Heart right ventricle (tissue), 16 donors: ENCODE data around the gene DCTD. TPM values are rescaled to one million over a fixed set of nuclear protein-coding genes. Genes with fewer than 3 reads are reported as not detected.

Source experiments
- ATAC-seq, 8 donors: fragments of 200-7000 bp; cut with Tn5 transposase; one replicate each; pipeline ENCODE4 v1.9.1; 2020; ENCODE audit warnings: mild to moderate bottlenecking in 8 of 8, moderate library complexity in 8 of 8, moderate number of reproducible peaks in 1 of 8
- DNase-seq, 2 donors: peaks; one replicate each; pipeline ENCODE4 v3.0.0-alpha.2; 2020
- H3K27ac ChIP-seq, 10 donors: fragments of 200-600 bp; sonication (generic) in 2 of 10; one replicate each; pipeline versions ENCODE4 v1.5.0 to v1.8.0; 2020 to 2022; ENCODE audit warnings: mild to moderate bottlenecking in 3 of 10
- H3K27me3 ChIP-seq, 7 donors: fragments of 200-600 bp; one replicate each; pipeline ENCODE4 v1.8.0; 2021 to 2022; ENCODE audit warnings: mild to moderate bottlenecking in 2 of 7
- H3K36me3 ChIP-seq, 9 donors: fragments of 200-600 bp; sonication (generic) in 1 of 9; one replicate each; pipeline versions ENCODE4 v1.5.0 to v1.8.0; 2020 to 2022; ENCODE audit warnings: mild to moderate bottlenecking in 2 of 9
- H3K4me1 ChIP-seq, 9 donors: fragments of 200-600 bp; sonication (generic) in 1 of 9; one replicate each; pipeline versions ENCODE4 v1.5.0 to v1.8.0; 2020 to 2022; ENCODE audit warnings: mild to moderate bottlenecking in 4 of 9
- H3K4me3 ChIP-seq, 10 donors: fragments of 200-600 bp; sonication (generic) in 2 of 10; one replicate each; pipeline versions ENCODE4 v1.5.0 to v1.8.0; 2020 to 2022; ENCODE audit warnings: mild to moderate bottlenecking in 7 of 10, moderate library complexity in 2 of 10
- H3K9me3 ChIP-seq, 11 donors: fragments of 200-600 bp in 10 of 11; sonication (generic) in 2 of 11; one replicate each; pipeline versions ENCODE4 v1.5.0 to v1.8.0; 2013 to 2022; ENCODE audit warnings: mild to moderate bottlenecking in 2 of 11, control low read depth in 1 of 11, moderate library complexity in 1 of 11
- CTCF ChIP-seq, 9 donors: fragments of 200-600 bp; sonication (generic) in 2 of 9; IDR thresholded peaks; one replicate each; pipeline versions ENCODE4 v1.5.0 to v1.8.0; 2021 to 2022; ENCODE audit warnings: antibody characterized with exemption in 9 of 9, mild to moderate bottlenecking in 5 of 9, moderate library complexity in 1 of 9
- WGBS, 2 donors: extraction: QIAGEN DNeasy Blood & Tissue Kit; methylation state at CpG; one replicate each; pipeline ENCODE4 v1.1.7; 2013; ENCODE audit warnings: inconsistent platforms in 1 of 2; 5-methylcytosine and 5-hydroxymethylcytosine counted together
- intact Hi-C, 10 donors: fragments of 100-400 bp; cut with DNase I; formaldehyde crosslinking; loops; one replicate each; pipeline versions ENCODE4 v1.11.1 to v1.14.2; 2022
- polyA plus RNA-seq, 2 donors: library from polyadenylated mRNA; stranded (reverse); fragments of 200-250 nt; gene quantifications; one replicate each; pipeline ENCODE4 v1.2.3, GENCODE V29; 2013
- total RNA-seq, 10 donors: library from RNA; stranded (reverse); fragmentation: NEBNext Ultra II Directional in 3 of 10; extraction: Animal tissue kit (Norgen Biotek cat#: 25700) in 3 of 10; gene quantifications; one replicate each; pipeline versions ENCODE4 v1.2.1 to v1.2.4, GENCODE V29; 2021 to 2023
- donor health status: Arrhythmogenic right ventricular cardiomyopathy.
- donor health status: ischemic (EF 13 %, LVEDD 7.1; RV severe dilation, severe dysfunction).
- donor health status: healthy with polysubstance abuse.
- donor health status: DM: no; HTN: yes; CAD: no.
- donor health status: DM: no; HTN: no; CAD: no.
- donor health status: ischemic (EF 25% LVEDD 6.9; RV normal size, moderate dysfunction).
- donor health status: ischemic (EF 25% LVEDD 5.7; RV mildly dilated, moderate dysfunction).
- donor health status: healthy.
- donor health status: DM: yes; HTN: yes; CAD: no.
- donor health status: Ischemic cardiomyopathy.
- donor health status: ischemic (EF 35%, LVEDD 5.7; RV mildly dilated, moderate dysfunction).
- donor health status: nonischemic (EF 11% LVEDD 7.7; RV severe dilation, severe dysfunction).
- donor health status: DM: yes; HTN: yes; CAD: no.
- donor health status: PGD.
- donor health status: ischemic (EF 29% LVEDD 5.4; RV normal size, mild dysfunction).
- donor health status: nonischemic (EF 23%, LVEDD 6.1; RV moderate dilation, normal function).

Gene DCTD
- total and polyA plus RNA-seq, 12 donors, result 16.8 to 53.1 (median 38.5) TPM

- Histone ChIP-seq H3K9me3 (no peaks in the 10 kb centered on the region), H3K36me3 (peaks cover 0 to 40% (median 23%) of the 10 kb centered on the region in 9 donors), H3K27me3 (no peaks in the 10 kb centered on the region), H3K27ac (peak overlapping the region; percentile 86 to 98 (median 96)), H3K4me3 (peak overlapping the region; percentile 53 to 99 (median 82)), H3K4me1 (peaks cover 0 to 25% (median 15%) of the 10 kb centered on the region in 9 donors)
- intact Hi-C loops, result loop anchor here in 1 of 10 donors (10.0 kb wide), 1 partner anchor 442 kb away; no protein-coding TSS in a partner anchor
- TF ChIP-seq CTCF (IDR thresholded peaks at IDR 0.05), result no peak
- WGBS, 2 donors, result 8 to 9% methylated on average over 31 to 38 of the region's 38 CpGs
- ATAC-seq (peak; percentile 48 to 77 (median 68)), DNase-seq (peak; percentile 62 to 72)
Observed at GRCh38 chr4:182916483-182917181, 554 bp downstream of the DCTD start.

GRCh38 chr4:182914357-182914756 is 2.8 kb downstream of the DCTD start:
- no peaks in the 10 kb centered on the region for H3K9me3 ChIP-seq
- intact Hi-C loops, result loop anchor here in 1 of 10 donors (10.0 kb wide), 1 partner anchor 440 kb away; no protein-coding TSS in a partner anchor
- no peak overlapping the region for H3K27ac ChIP-seq
- peaks cover 0 to 62% (median 29%) of the 10 kb centered on the region in 9 donors for H3K36me3 ChIP-seq
- WGBS, 2 donors, result 78% methylated on average over 5 of the region's 5 CpGs
- no peak for TF ChIP-seq CTCF (IDR thresholded peaks at IDR 0.05)
- no peak overlapping the region for H3K4me3 ChIP-seq
- H3K27me3 ChIP-seq, result no peaks in the 10 kb centered on the region
- peaks cover 0 to 24% (median 15%) of the 10 kb centered on the region in 9 donors for H3K4me1 ChIP-seq
- DNase-seq (no peak), ATAC-seq (no peak)

- 98 to 100% methylated on average over 2 of the region's 2 CpGs for WGBS, 2 donors
- intact Hi-C loops, result loop anchor here in 1 of 10 donors (10.0 kb wide), 1 partner anchor 439 kb away; no protein-coding TSS in a partner anchor
- Histone ChIP-seq H3K9me3 (no peaks in the 10 kb centered on the region), H3K27ac (no peak overlapping the region), H3K27me3 (no peaks in the 10 kb centered on the region), H3K4me3 (no peak overlapping the region), H3K4me1 (peaks cover 0 to 21% (median 15%) of the 10 kb centered on the region in 9 donors), H3K36me3 (peaks cover 0 to 69% (median 29%) of the 10 kb centered on the region in 9 donors)
- ATAC-seq, result no peak
- no peak for DNase-seq
- TF ChIP-seq CTCF (IDR thresholded peaks at IDR 0.05), result no peak
Observed at GRCh38 chr4:182913621-182914020, 3.6 kb downstream of the DCTD start.

GRCh38 chr4:182913036-182913435 is 4.2 kb downstream of the DCTD start:
- intact Hi-C loops, result loop anchor here in 1 of 10 donors (10.0 kb wide), 1 partner anchor 438 kb away; no protein-coding TSS in a partner anchor
- Histone ChIP-seq H3K36me3 (peaks cover 0 to 75% (median 29%) of the 10 kb centered on the region in 9 donors), H3K9me3 (no peaks in the 10 kb centered on the region), H3K27me3 (no peaks in the 10 kb centered on the region), H3K4me1 (peaks cover 0 to 15% (median 10%) of the 10 kb centered on the region in 9 donors), H3K27ac (no peak overlapping the region), H3K4me3 (no peak overlapping the region)
- 86 to 90% methylated on average over 8 of the region's 8 CpGs for WGBS, 2 donors
- ATAC-seq, result no peak
- DNase-seq, result no peak
- no peak for TF ChIP-seq CTCF (IDR thresholded peaks at IDR 0.05)
